Stimulated activated CD4-positive, alpha-beta T cell treated with anti-CD3 and anti-CD28 coated beads, Interleukin-4, amount 100 ng/mL, for 4 hours (primary cell): ENCODE results near the gene ZNF428.

Experiments
- DNase-seq, 2 experiments: peaks; one replicate each; pipeline ENCODE4 v3.0.0-alpha.2; 2020

Gene ZNF428

GRCh38 chr19:43561139-43561970 is 58.1 kb downstream of the ZNF428 start:
- no peak for DNase-seq

- DNase-seq, result peak; percentile 12 to 34
These were observed 58.7 kb downstream of the ZNF428 start for GRCh38 chr19:43560687-43561086.
